SK-N-SH treated with all-trans-retinoic acid at 6 μM for 48 hours (cell line): Measurements from ENCODE around the gene TMEM14A.

Experiments
- ARNTL ChIP-seq: fragments of 450-650 bp; formaldehyde crosslinking; IDR thresholded peaks from 2 replicates; pipeline ENCODE4 v1.5.0; 2020; ENCODE audit warnings: low read depth, mild to moderate bottlenecking, moderate library complexity, borderline replicate concordance
- BACH2 ChIP-seq: fragments of 250-450 bp; sonication (Bioruptor Pico); IDR thresholded peaks from 2 replicates; pipeline ENCODE4 v1.9.0; 2021; ENCODE audit warnings: mild to moderate bottlenecking, borderline replicate concordance
- CSDC2 ChIP-seq: fragments of 250-450 bp; sonication (Bioruptor Pico); IDR thresholded peaks from 2 replicates; pipeline ENCODE4 v1.5.0; 2020; ENCODE audit warnings: mild to moderate bottlenecking, moderate library complexity
- ESRRG ChIP-seq: fragments of 250-450 bp; sonication (Bioruptor Pico); IDR thresholded peaks from 2 replicates; pipeline ENCODE4 v1.6.1; 2021; ENCODE audit warnings: mild to moderate bottlenecking
- GLIS3 ChIP-seq: fragments of 250-450 bp; sonication (Bioruptor Pico); IDR thresholded peaks from 2 replicates; pipeline ENCODE4 v1.5.0; 2020; ENCODE audit warnings: mild to moderate bottlenecking, moderate library complexity
- PPARA ChIP-seq: fragments of 250-450 bp; sonication (Bioruptor Pico); IDR thresholded peaks from 2 replicates; pipeline ENCODE4 v1.5.0; 2020; ENCODE audit warnings: mild to moderate bottlenecking, borderline replicate concordance
- RARB ChIP-seq: fragments of 250-450 bp; sonication (Bioruptor Pico); IDR thresholded peaks from 2 replicates; pipeline ENCODE4 v1.8.0; 2021; ENCODE audit warnings: mild to moderate bottlenecking, moderate library complexity
- TCF4 ChIP-seq: fragments of 250-450 bp; sonication (Bioruptor Pico); IDR thresholded peaks from 2 replicates; pipeline ENCODE4 v1.8.0; 2021; ENCODE audit warnings: mild to moderate bottlenecking, moderate library complexity, borderline replicate concordance
- TOX ChIP-seq: fragments of 250-450 bp; sonication (Bioruptor Pico); IDR thresholded peaks from 2 replicates; pipeline ENCODE4 v1.8.0; 2021; ENCODE audit warnings: mild to moderate bottlenecking, moderate library complexity, borderline replicate concordance
- ZFP30 ChIP-seq: fragments of 450-650 bp; formaldehyde crosslinking; IDR thresholded peaks from 2 replicates; pipeline ENCODE4 v1.5.0; 2022; ENCODE audit warnings: mild to moderate bottlenecking, moderate library complexity
- ZNF565 ChIP-seq: fragments of 450-650 bp; formaldehyde crosslinking; conservative IDR thresholded peaks from 2 replicates; pipeline ENCODE4 v1.5.0; 2020; ENCODE audit warnings: low read depth, mild to moderate bottlenecking, moderate library complexity
- ZNF8 ChIP-seq: fragments of 450-650 bp; formaldehyde crosslinking; IDR thresholded peaks from 2 replicates; pipeline ENCODE4 v1.5.0; 2020; ENCODE audit warnings: mild to moderate bottlenecking, moderate library complexity
- TF ChIP-seq, protein P1 (sequence below): fragments of 250-450 bp; sonication (Bioruptor Pico); IDR thresholded peaks from 2 replicates; pipeline ENCODE4 v1.8.0; 2020; ENCODE audit warnings: mild to moderate bottlenecking, moderate library complexity, borderline replicate concordance
- TF ChIP-seq, protein P2 (sequence below): fragments of 250-450 bp; sonication (Bioruptor Pico); IDR thresholded peaks from 2 replicates; pipeline ENCODE4 v1.5.0; 2020; ENCODE audit warnings: mild to moderate bottlenecking, moderate library complexity

DNA sequence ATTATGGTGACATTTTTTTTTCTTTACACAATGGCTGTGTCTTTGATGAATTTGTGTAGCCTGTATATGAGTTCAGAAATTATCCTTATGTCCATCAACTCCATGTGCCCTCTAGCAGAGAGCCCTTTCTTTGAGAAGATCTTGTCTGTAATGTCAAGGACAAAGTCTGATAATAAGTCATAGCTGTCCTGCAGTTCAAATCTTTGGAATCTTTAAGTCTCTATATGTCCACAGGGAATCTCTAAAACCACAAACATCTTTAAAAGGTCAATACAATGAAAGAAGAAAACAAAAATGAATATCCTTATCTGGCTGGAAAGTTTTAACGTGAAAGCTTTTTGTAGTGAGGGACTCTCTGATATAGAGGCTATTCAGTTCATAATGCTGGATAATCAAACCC, 16.9 kb upstream of the TMEM14A start:
- TF ChIP-seq ESRRG (CRISPR knock-in tag) (no peak), ARNTL (no peak), ZNF565 (CRISPR knock-in tag) (no peak), PPARA (no peak), TOX (CRISPR knock-in tag) (no peak), BACH2 (no peak), GLIS3 (CRISPR knock-in tag) (no peak), TCF4 (CRISPR knock-in tag) (no peak), ZNF8 (no peak), CSDC2 (CRISPR knock-in tag) (no peak), ZFP30 (CRISPR knock-in tag) (no peak), RARB (CRISPR knock-in tag) (no peak)
- TF ChIP-seq, protein P1, sequence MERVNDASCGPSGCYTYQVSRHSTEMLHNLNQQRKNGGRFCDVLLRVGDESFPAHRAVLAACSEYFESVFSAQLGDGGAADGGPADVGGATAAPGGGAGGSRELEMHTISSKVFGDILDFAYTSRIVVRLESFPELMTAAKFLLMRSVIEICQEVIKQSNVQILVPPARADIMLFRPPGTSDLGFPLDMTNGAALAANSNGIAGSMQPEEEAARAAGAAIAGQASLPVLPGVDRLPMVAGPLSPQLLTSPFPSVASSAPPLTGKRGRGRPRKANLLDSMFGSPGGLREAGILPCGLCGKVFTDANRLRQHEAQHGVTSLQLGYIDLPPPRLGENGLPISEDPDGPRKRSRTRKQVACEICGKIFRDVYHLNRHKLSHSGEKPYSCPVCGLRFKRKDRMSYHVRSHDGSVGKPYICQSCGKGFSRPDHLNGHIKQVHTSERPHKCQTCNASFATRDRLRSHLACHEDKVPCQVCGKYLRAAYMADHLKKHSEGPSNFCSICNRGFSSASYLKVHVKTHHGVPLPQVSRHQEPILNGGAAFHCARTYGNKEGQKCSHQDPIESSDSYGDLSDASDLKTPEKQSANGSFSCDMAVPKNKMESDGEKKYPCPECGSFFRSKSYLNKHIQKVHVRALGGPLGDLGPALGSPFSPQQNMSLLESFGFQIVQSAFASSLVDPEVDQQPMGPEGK (CRISPR knock-in tag) = no peak
- TF ChIP-seq, protein P2, sequence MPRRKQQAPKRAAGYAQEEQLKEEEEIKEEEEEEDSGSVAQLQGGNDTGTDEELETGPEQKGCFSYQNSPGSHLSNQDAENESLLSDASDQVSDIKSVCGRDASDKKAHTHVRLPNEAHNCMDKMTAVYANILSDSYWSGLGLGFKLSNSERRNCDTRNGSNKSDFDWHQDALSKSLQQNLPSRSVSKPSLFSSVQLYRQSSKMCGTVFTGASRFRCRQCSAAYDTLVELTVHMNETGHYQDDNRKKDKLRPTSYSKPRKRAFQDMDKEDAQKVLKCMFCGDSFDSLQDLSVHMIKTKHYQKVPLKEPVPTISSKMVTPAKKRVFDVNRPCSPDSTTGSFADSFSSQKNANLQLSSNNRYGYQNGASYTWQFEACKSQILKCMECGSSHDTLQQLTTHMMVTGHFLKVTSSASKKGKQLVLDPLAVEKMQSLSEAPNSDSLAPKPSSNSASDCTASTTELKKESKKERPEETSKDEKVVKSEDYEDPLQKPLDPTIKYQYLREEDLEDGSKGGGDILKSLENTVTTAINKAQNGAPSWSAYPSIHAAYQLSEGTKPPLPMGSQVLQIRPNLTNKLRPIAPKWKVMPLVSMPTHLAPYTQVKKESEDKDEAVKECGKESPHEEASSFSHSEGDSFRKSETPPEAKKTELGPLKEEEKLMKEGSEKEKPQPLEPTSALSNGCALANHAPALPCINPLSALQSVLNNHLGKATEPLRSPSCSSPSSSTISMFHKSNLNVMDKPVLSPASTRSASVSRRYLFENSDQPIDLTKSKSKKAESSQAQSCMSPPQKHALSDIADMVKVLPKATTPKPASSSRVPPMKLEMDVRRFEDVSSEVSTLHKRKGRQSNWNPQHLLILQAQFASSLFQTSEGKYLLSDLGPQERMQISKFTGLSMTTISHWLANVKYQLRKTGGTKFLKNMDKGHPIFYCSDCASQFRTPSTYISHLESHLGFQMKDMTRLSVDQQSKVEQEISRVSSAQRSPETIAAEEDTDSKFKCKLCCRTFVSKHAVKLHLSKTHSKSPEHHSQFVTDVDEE (CRISPR knock-in tag) = no peak
